Measurements from ENCODE around the gene ALDOB. TPM values are rescaled to one million over a fixed set of nuclear protein-coding genes. Genes with fewer than 3 reads are reported as not detected.

ALDOB gene
- total RNA-seq, 4 donors from 2014 or later = not detected

GRCh38 chr9:101442318-101442717, 6.7 kb upstream of the ALDOB start:
- Histone ChIP-seq H3K4me1 (no peaks in the 10 kb centered on the region), H3K27ac (no peak overlapping the region)
- intact Hi-C loops (cut with DNase I) = no loop called here

GRCh38 chr9:101440714-101441230, 5.2 kb upstream of the ALDOB start:
- H3K36me3 ChIP-seq = no peaks in the 10 kb centered on the region
- peaks cover 0 to 10% (median 0%) of the 10 kb centered on the region in 4 donors for H3K27me3 ChIP-seq
- TF ChIP-seq, protein P1, sequence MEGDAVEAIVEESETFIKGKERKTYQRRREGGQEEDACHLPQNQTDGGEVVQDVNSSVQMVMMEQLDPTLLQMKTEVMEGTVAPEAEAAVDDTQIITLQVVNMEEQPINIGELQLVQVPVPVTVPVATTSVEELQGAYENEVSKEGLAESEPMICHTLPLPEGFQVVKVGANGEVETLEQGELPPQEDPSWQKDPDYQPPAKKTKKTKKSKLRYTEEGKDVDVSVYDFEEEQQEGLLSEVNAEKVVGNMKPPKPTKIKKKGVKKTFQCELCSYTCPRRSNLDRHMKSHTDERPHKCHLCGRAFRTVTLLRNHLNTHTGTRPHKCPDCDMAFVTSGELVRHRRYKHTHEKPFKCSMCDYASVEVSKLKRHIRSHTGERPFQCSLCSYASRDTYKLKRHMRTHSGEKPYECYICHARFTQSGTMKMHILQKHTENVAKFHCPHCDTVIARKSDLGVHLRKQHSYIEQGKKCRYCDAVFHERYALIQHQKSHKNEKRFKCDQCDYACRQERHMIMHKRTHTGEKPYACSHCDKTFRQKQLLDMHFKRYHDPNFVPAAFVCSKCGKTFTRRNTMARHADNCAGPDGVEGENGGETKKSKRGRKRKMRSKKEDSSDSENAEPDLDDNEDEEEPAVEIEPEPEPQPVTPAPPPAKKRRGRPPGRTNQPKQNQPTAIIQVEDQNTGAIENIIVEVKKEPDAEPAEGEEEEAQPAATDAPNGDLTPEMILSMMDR (IDR thresholded peaks at IDR 0.05) = no peak
- no peak for TF ChIP-seq POLR2A (IDR thresholded peaks at IDR 0.05)
- DNase-seq = no peak
- H3K4me3 ChIP-seq = no peak overlapping the region
- intact Hi-C loops (cut with DNase I) = no loop called here
- no peaks in the 10 kb centered on the region for H3K9me3 ChIP-seq
- 60 to 71% methylated on average over 3 of the region's 3 CpGs for WGBS, 2 donors
- no peaks in the 10 kb centered on the region for H3K4me1 ChIP-seq
- H3K27ac ChIP-seq = no peak overlapping the region

More at GRCh38 chr9:101442318-101442717, 6.7 kb upstream of the ALDOB start:
- WGBS, 2 donors = 85 to 100% methylated on average over 1 to 3 of the region's 3 CpGs
- H3K4me3 ChIP-seq = no peak overlapping the region
- no peak for DNase-seq
- H3K36me3 ChIP-seq = no peaks in the 10 kb centered on the region
- peaks cover 0 to 16% (median 0%) of the 10 kb centered on the region in 4 donors for H3K27me3 ChIP-seq
- no peaks in the 10 kb centered on the region for H3K9me3 ChIP-seq
- TF ChIP-seq POLR2A (IDR thresholded peaks at IDR 0.05) = no peak
- TF ChIP-seq, protein P1 (IDR thresholded peaks at IDR 0.05) = no peak

GRCh38 chr9:101438523-101438922, 2.9 kb upstream of the ALDOB start:
- Histone ChIP-seq H3K4me1 (no peaks in the 10 kb centered on the region), H3K4me3 (no peak overlapping the region), H3K9me3 (no peaks in the 10 kb centered on the region), H3K27ac (no peak overlapping the region), H3K27me3 (peaks cover 0 to 10% (median 0%) of the 10 kb centered on the region in 4 donors), H3K36me3 (no peaks in the 10 kb centered on the region)
- DNase-seq = no peak
- TF ChIP-seq POLR2A (IDR thresholded peaks at IDR 0.05) = no peak
- TF ChIP-seq, protein P1 (IDR thresholded peaks at IDR 0.05) = no peak
- intact Hi-C loops (cut with DNase I) = no loop called here
- WGBS, 2 donors = 60 to 76% methylated on average over 3 of the region's 3 CpGs

DNA sequence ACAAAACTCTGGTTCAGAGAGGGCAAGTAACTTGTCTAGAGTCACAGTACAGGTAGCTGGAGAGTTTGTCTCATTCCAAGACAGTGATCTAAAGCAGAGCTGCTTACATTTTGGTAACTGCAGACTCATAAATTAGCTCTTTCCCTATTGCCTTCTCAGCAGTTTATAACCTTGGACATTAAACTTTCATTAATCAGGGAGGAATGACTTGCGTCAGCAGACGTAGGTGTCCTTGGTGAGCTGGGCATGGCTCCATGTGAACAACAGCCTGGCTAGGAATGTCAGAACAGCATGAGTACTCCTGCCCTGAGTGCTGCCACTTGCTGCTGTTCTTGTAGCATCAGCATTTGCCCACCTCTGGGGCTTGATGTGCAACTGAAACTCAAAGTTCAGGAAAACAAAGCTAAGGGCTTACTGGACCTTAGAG, 2.2 kb upstream of the ALDOB start:
- TF ChIP-seq POLR2A (IDR thresholded peaks at IDR 0.05) = no peak
- TF ChIP-seq, protein P1 (IDR thresholded peaks at IDR 0.05) = no peak
- peaks cover 0 to 10% (median 0%) of the 10 kb centered on the region in 4 donors for H3K27me3 ChIP-seq
- no peaks in the 10 kb centered on the region for H3K9me3 ChIP-seq
- H3K4me1 ChIP-seq = no peaks in the 10 kb centered on the region
- 52 to 63% methylated on average over 2 of the region's 2 CpGs for WGBS, 2 donors
- no peak overlapping the region for H3K4me3 ChIP-seq
- intact Hi-C loops (cut with DNase I) = no loop called here
- H3K36me3 ChIP-seq = no peaks in the 10 kb centered on the region
- no peak for DNase-seq
- H3K27ac ChIP-seq = no peak overlapping the region

DNA sequence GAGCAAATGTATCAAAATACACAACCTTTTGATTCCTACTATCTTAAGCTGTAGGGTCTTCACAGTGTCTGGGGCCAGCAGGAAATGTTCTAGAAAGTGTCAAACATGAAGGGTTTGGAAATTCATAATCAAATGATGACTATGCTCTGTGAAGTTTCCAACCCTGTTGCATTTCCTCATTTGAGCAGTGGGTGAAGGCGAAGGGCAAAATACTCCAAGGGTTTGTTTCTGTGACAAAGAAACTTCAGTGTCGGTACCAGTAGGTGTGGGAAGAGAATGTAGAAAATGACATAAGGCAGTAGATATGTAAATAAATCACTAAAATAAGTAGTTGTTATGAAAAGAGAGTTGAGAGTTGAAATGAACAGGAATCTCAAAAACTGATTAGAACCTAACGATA, 576 bp downstream of the ALDOB start:
- Histone ChIP-seq H3K27me3 (no peaks in the 10 kb centered on the region), H3K4me1 (no peaks in the 10 kb centered on the region), H3K4me3 (no peak overlapping the region), H3K36me3 (no peaks in the 10 kb centered on the region), H3K9me3 (no peaks in the 10 kb centered on the region), H3K27ac (no peak overlapping the region)
- no peak for DNase-seq
- intact Hi-C loops (cut with DNase I) = no loop called here
- no peak for TF ChIP-seq POLR2A (IDR thresholded peaks at IDR 0.05)
- TF ChIP-seq, protein P1 (IDR thresholded peaks at IDR 0.05) = no peak
- 68 to 74% methylated on average over 3 of the region's 3 CpGs for WGBS, 2 donors

All from esophagus squamous epithelium (tissue), 5 donors.